Tibial artery (tissue), 4 donors: Measurements from ENCODE around the gene IL20.

ENCODE experiments used
- DNase-seq, 2 donors: peaks; one replicate each; pipeline ENCODE4 v3.0.0-alpha.2; 2019
- H3K27ac ChIP-seq, 2 donors: fragments of 200-600 bp; sonication (generic) in 1 of 2; 1 replicate in 1 of 2; 2 replicates in 1 of 2; pipeline ENCODE4 v1.5.1; 2018 to 2019; ENCODE audit warnings: mild to moderate bottlenecking in 1 of 2
- H3K27me3 ChIP-seq, 2 donors: fragments of 200-600 bp; sonication (generic) in 1 of 2; one replicate each; pipeline versions ENCODE4 v1.5.1 to v1.6.0; 2016 to 2019
- H3K36me3 ChIP-seq, 3 donors: fragments of 200-600 bp; sonication (generic) in 2 of 3; one replicate each; pipeline ENCODE4 v1.5.1; 2016 to 2019; ENCODE audit warnings: mild to moderate bottlenecking in 2 of 3
- H3K4me1 ChIP-seq, 4 donors: fragments of 200-600 bp; sonication (generic) in 2 of 4; 1 replicate in 3 of 4; 2 replicates in 1 of 4; pipeline ENCODE4 v1.5.1; 2016 to 2019
- H3K4me3 ChIP-seq, 2 donors: fragments of 200-600 bp; sonication (generic) in 1 of 2; 1 replicate in 1 of 2; 2 replicates in 1 of 2; pipeline ENCODE4 v1.5.1; 2018 to 2019; ENCODE audit warnings: mild to moderate bottlenecking in 2 of 2
- H3K9me3 ChIP-seq, 3 donors: fragments of 200-600 bp; sonication (generic) in 1 of 3; one replicate each; pipeline ENCODE4 v1.5.1; 2016 to 2019
- CTCF ChIP-seq, 2 experiments: fragments of 200-600 bp in 1 of 2; fragments of 450-650 bp in 1 of 2; IDR thresholded peaks; one replicate each; pipeline ENCODE4 v1.5.1; 2017 to 2019; ENCODE audit warnings: antibody characterized with exemption in 2 of 2, mild to moderate bottlenecking in 1 of 2, moderate library complexity in 1 of 2
- intact Hi-C: fragments of 100-400 bp; cut with DNase I; formaldehyde crosslinking; loops from one replicate; pipeline ENCODE4 v1.15.0; 2023; ENCODE audit warnings: low total_unique reads

The IL20 gene

GRCh38 chr1:206835186-206835585 lies 30.2 kb upstream of the IL20 start:
- intact Hi-C loops, result no loop called here
- Histone ChIP-seq H3K4me1 (no peaks in the 10 kb centered on the region), H3K9me3 (no peaks in the 10 kb centered on the region), H3K36me3 (no peaks in the 10 kb centered on the region), H3K27ac (no peak overlapping the region), H3K4me3 (no peak overlapping the region), H3K27me3 (peaks cover 0 to 15% of the 10 kb centered on the region in 2 donors)
- no peak for DNase-seq
- TF ChIP-seq CTCF (IDR thresholded peaks at IDR 0.05), result no peak

DNA sequence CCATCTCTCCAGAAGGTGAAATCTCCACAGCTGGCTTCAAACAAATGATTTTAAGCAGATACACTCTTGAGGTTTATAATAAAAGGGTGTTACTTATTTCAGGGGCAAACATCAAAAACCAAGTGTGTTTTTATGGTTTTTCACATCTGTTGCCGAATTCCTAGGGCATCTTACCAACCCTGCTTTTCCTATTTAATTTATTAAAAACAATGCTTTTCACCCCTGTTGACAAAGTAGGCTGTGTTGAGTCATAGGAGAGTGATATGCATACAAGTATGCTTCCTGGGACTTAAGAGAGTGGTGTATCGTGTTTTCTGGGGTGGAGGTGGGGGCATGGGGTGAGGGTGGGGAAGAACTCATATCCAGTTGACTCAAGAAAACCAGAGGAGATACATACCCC lies 29.3 kb upstream of the IL20 start:
- DNase-seq, result no peak
- H3K9me3 ChIP-seq, result no peaks in the 10 kb centered on the region
- no peak for TF ChIP-seq CTCF (IDR thresholded peaks at IDR 0.05)
- no peaks in the 10 kb centered on the region for H3K36me3 ChIP-seq
- intact Hi-C loops, result no loop called here
- no peak overlapping the region for H3K4me3 ChIP-seq
- H3K4me1 ChIP-seq, result no peaks in the 10 kb centered on the region
- H3K27me3 ChIP-seq, result peaks cover 0 to 14% of the 10 kb centered on the region in 2 donors
- H3K27ac ChIP-seq, result no peak overlapping the region

GRCh38 chr1:206839006-206839560 lies 26.3 kb upstream of the IL20 start:
- no peak for DNase-seq
- H3K36me3 ChIP-seq, result no peaks in the 10 kb centered on the region

DNA sequence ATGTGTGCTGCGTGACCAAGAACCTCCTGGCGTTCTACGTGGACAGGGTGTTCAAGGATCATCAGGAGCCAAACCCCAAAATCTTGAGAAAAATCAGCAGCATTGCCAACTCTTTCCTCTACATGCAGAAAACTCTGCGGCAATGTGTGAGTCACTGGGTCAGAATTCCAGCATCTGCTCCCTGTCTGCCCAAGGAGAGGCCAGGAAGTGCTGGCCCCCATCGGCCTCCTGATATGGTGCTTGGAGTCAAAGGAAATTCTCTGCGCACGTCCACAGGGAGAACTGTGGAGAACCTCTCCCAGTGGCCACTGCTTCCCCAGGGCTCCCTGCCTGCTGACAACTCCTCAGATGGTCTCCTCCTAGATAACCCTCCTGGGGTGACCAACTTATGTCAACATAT lies 25.6 kb upstream of the IL20 start:
- peaks cover 0 to 14% of the 10 kb centered on the region in 2 donors for H3K27me3 ChIP-seq
- no peak overlapping the region for H3K27ac ChIP-seq
- no peak overlapping the region for H3K4me3 ChIP-seq
- H3K9me3 ChIP-seq, result no peaks in the 10 kb centered on the region
- TF ChIP-seq CTCF (IDR thresholded peaks at IDR 0.05), result no peak
- H3K4me1 ChIP-seq, result no peaks in the 10 kb centered on the region
- H3K36me3 ChIP-seq, result no peaks in the 10 kb centered on the region
- intact Hi-C loops, result no loop called here
- no peak for DNase-seq

More at GRCh38 chr1:206839006-206839560, 26.3 kb upstream of the IL20 start:
- no peaks in the 10 kb centered on the region for H3K4me1 ChIP-seq
- H3K9me3 ChIP-seq, result no peaks in the 10 kb centered on the region
- H3K27ac ChIP-seq, result no peak overlapping the region
- no peak for TF ChIP-seq CTCF (IDR thresholded peaks at IDR 0.05)
- intact Hi-C loops, result no loop called here
- no peak overlapping the region for H3K4me3 ChIP-seq
- peaks cover 0 to 17% of the 10 kb centered on the region in 2 donors for H3K27me3 ChIP-seq

GRCh38 chr1:206841609-206842323 lies 23.7 kb upstream of the IL20 start:
- H3K27ac ChIP-seq, result no peak overlapping the region
- no peak for DNase-seq
- H3K36me3 ChIP-seq, result no peaks in the 10 kb centered on the region
- H3K4me1 ChIP-seq, result no peaks in the 10 kb centered on the region
- TF ChIP-seq CTCF (IDR thresholded peaks at IDR 0.05), result no peak
- H3K9me3 ChIP-seq, result no peaks in the 10 kb centered on the region
- no peak overlapping the region for H3K4me3 ChIP-seq
- peaks cover 0 to 4% of the 10 kb centered on the region in 2 donors for H3K27me3 ChIP-seq
- intact Hi-C loops, result no loop called here
